ENCODE data around the gene CDKN2B.

- TF ChIP-seq POLR2A (IDR thresholded peaks at IDR 0.05; ENCODE audit: low read length) = no peak
- TF ChIP-seq GATA1 (IDR thresholded peaks at IDR 0.05; ENCODE audit: low read depth, low read length) = no peak
Measured at GRCh38 chr9:22036866-22037626, 27.9 kb upstream of the CDKN2B start.
